ENCODE data around the gene MAGEC2.

MAGEC2 gene

GRCh38 chrX:142238536-142238935 lies 33.4 kb upstream of the MAGEC2 start:
- H3K4me3 ChIP-seq (replicated peaks; ENCODE audit: low read depth, low read length) = no peak overlapping the region
- no peak for TF ChIP-seq CTCF (IDR thresholded peaks at IDR 0.05; ENCODE audit: low read length, missing control alignments)
- DNase-seq (ENCODE audit: low read depth) = no peak

- H3K4me3 ChIP-seq (replicated peaks; ENCODE audit: low read depth, low read length) = no peak overlapping the region
- DNase-seq (ENCODE audit: low read depth) = no peak
- TF ChIP-seq CTCF (IDR thresholded peaks at IDR 0.05; ENCODE audit: low read length, missing control alignments) = no peak
Measured at GRCh38 chrX:142233400-142233799, 28.3 kb upstream of the MAGEC2 start.

- no peak for TF ChIP-seq CTCF (IDR thresholded peaks at IDR 0.05; ENCODE audit: low read length, missing control alignments)
- DNase-seq (ENCODE audit: low read depth) = no peak
- H3K4me3 ChIP-seq (replicated peaks; ENCODE audit: low read depth, low read length) = no peak overlapping the region
Measured at GRCh38 chrX:142214081-142214480, 9.0 kb upstream of the MAGEC2 start.

- no peak for TF ChIP-seq CTCF (IDR thresholded peaks at IDR 0.05; ENCODE audit: low read length, missing control alignments)
- no peak for DNase-seq (ENCODE audit: low read depth)
- no peak overlapping the region for H3K4me3 ChIP-seq (replicated peaks; ENCODE audit: low read depth, low read length)
Measured at GRCh38 chrX:142201113-142201512, 4.0 kb downstream of the MAGEC2 start.

- no peak for DNase-seq (ENCODE audit: low read depth)
- no peak for TF ChIP-seq CTCF (IDR thresholded peaks at IDR 0.05; ENCODE audit: low read length, missing control alignments)
- no peak overlapping the region for H3K4me3 ChIP-seq (replicated peaks; ENCODE audit: low read depth, low read length)
Measured at GRCh38 chrX:142186103-142186502, 19.0 kb downstream of the MAGEC2 start.

- H3K4me3 ChIP-seq (replicated peaks; ENCODE audit: low read depth, low read length) = no peak overlapping the region
- no peak for TF ChIP-seq CTCF (IDR thresholded peaks at IDR 0.05; ENCODE audit: low read length, missing control alignments)
- no peak for DNase-seq (ENCODE audit: low read depth)
Measured at GRCh38 chrX:142184756-142185602, 20.1 kb downstream of the MAGEC2 start.

GRCh38 chrX:142156567-142156966 lies 48.5 kb downstream of the MAGEC2 start:
- no peak for TF ChIP-seq CTCF (IDR thresholded peaks at IDR 0.05; ENCODE audit: low read length, missing control alignments)
- H3K4me3 ChIP-seq (replicated peaks; ENCODE audit: low read depth, low read length) = no peak overlapping the region
- no peak for DNase-seq (ENCODE audit: low read depth)
